Fibroblast of the conjunctiva (primary cell): ENCODE results near the gene CPA5.
A peak's percentile ranks its signal among the peaks of the same experiment; 100 is the strongest.

Source experiments
- DNase-seq: peaks from one replicate; pipeline ENCODE4 v3.0.0-alpha.2; 2010; ENCODE audit warnings: low read depth

Gene CPA5

GRCh38 chr7:130397051-130397757, 52.6 kb downstream of the CPA5 start:
- DNase-seq: no peak

GRCh38 chr7:130397758-130398073, 53.1 kb downstream of the CPA5 start:
- DNase-seq: no peak

- DNase-seq: no peak
Measured at GRCh38 chr7:130398526-130399090, 54.0 kb downstream of the CPA5 start.

- DNase-seq: peak; percentile 92
Measured at GRCh38 chr7:130400120-130400572, 55.5 kb downstream of the CPA5 start.

GRCh38 chr7:130401101-130401500, 56.5 kb downstream of the CPA5 start:
- no peak for DNase-seq

- DNase-seq: peak; percentile 47
Measured at GRCh38 chr7:130401578-130401977, 57.0 kb downstream of the CPA5 start.

- DNase-seq: no peak
Measured at GRCh38 chr7:130405003-130405402, 60.4 kb downstream of the CPA5 start.

- DNase-seq: no peak
Measured at GRCh38 chr7:130409067-130409711, 64.6 kb downstream of the CPA5 start.

GRCh38 chr7:130409712-130410072, 65.1 kb downstream of the CPA5 start:
- no peak for DNase-seq

- no peak for DNase-seq
Measured at GRCh38 chr7:130410868-130411541, 66.4 kb downstream of the CPA5 start.

GRCh38 chr7:130413201-130413600, 68.6 kb downstream of the CPA5 start:
- DNase-seq: no peak

GRCh38 chr7:130415006-130415405, 70.4 kb downstream of the CPA5 start:
- DNase-seq: no peak

GRCh38 chr7:130417213-130417612, 72.6 kb downstream of the CPA5 start:
- no peak for DNase-seq

- no peak for DNase-seq
Measured at GRCh38 chr7:130418306-130418705, 73.7 kb downstream of the CPA5 start.
